Progenitor cell of endocrine pancreas (in vitro differentiated cells): ENCODE results near the gene TFF2. TPM values are rescaled to one million over a fixed set of nuclear protein-coding genes. Genes with fewer than 3 reads are reported as not detected.

ENCODE experiments used
- DNase-seq: peaks from one replicate; pipeline ENCODE4 v3.0.0; 2021; ENCODE audit warnings: low spot score; ENCODE audit not compliant: unreplicated experiment
- H3K27ac Mint-ChIP-seq: 2 replicates; pipeline ENCODE4 v1.8.0; 2021; ENCODE audit warnings: mild to moderate bottlenecking, moderate library complexity, mixed read lengths
- H3K27me3 Mint-ChIP-seq: 2 replicates; pipeline ENCODE4 v1.8.0; 2021; ENCODE audit warnings: mixed read lengths
- H3K36me3 Mint-ChIP-seq: 2 replicates; pipeline ENCODE4 v1.8.0; 2022; ENCODE audit warnings: mixed read lengths; ENCODE audit not compliant: insufficient read depth
- H3K4me1 Mint-ChIP-seq: 2 replicates; pipeline ENCODE4 v1.8.0; 2021; ENCODE audit warnings: low read depth, mixed read lengths
- H3K4me3 Mint-ChIP-seq: 2 replicates; pipeline ENCODE4 v1.8.0; 2021; ENCODE audit warnings: low read depth, mild to moderate bottlenecking, moderate library complexity, mixed read lengths
- H3K9me3 Mint-ChIP-seq: 2 replicates; pipeline ENCODE4 v1.8.0; 2021; ENCODE audit warnings: low read depth, mixed read lengths
- CTCF ChIP-seq: fragments of 200-600 bp; sonication (generic); IDR thresholded peaks from one replicate; pipeline ENCODE4 v1.5.0; 2021; ENCODE audit warnings: antibody characterized with exemption, mild to moderate bottlenecking; ENCODE audit not compliant: unreplicated experiment
- total RNA-seq: library from RNA; stranded (reverse); gene quantifications from 2 replicates; pipeline ENCODE4 v1.2.1, GENCODE V29; 2021

Gene TFF2
- total RNA-seq, 1 donor from 2014 or later = not detected

GRCh38 chr21:42296501-42296900 lies 54.3 kb downstream of the TFF2 start:
- Mint-ChIP-seq H3K36me3 (peaks cover 2% of the 10 kb centered on the region), H3K4me1 (no peaks in the 10 kb centered on the region), H3K27me3 (peaks cover 34% of the 10 kb centered on the region), H3K27ac (no peak overlapping the region), H3K9me3 (no peaks in the 10 kb centered on the region), H3K4me3 (no peak overlapping the region)
- no peak for TF ChIP-seq CTCF
- no peak for DNase-seq

Other genes with a start within 250 kb of the TFF2 start
- gene ABCG1, start 131.9 kb downstream of the TFF2 start, total RNA-seq = 3.7 and 4.6 TPM in 2 replicates
- gene TFF3, start 35.6 kb downstream of the TFF2 start, total RNA-seq = 40.1 and 40.3 TPM in 2 replicates
- gene TFF1, start 15.5 kb upstream of the TFF2 start, total RNA-seq = 0.77 TPM in 1 of 2 replicates, not detected in the other
- 10.1 and 14.4 TPM in 2 replicates for gene TMPRSS3, start 45.1 kb upstream of the TFF2 start, total RNA-seq
- gene UBASH3A, start 52.9 kb upstream of the TFF2 start, total RNA-seq = not detected in 2 replicates
- gene RSPH1, start 145.2 kb upstream of the TFF2 start, total RNA-seq = 4.4 and 7.1 TPM in 2 replicates
- gene SLC37A1, start 162.9 kb upstream of the TFF2 start, total RNA-seq = 58.4 and 60.2 TPM in 2 replicates